GM21423 (cell line): ENCODE data around the gene RSRC1.
"Not testable (repeated sequence)": the region's sequence is repeated elsewhere in the genome, so short reads cannot be mapped to it uniquely, and the experiment has no call there.

Source experiments
- ATAC-seq: cut with Tn5 transposase; IDR thresholded peaks from one replicate; pipeline ENCODE4 v1.9.1; 2021; ENCODE audit warnings: mild to moderate bottlenecking, moderate library complexity; ENCODE audit not compliant: unreplicated experiment

The RSRC1 gene

DNA sequence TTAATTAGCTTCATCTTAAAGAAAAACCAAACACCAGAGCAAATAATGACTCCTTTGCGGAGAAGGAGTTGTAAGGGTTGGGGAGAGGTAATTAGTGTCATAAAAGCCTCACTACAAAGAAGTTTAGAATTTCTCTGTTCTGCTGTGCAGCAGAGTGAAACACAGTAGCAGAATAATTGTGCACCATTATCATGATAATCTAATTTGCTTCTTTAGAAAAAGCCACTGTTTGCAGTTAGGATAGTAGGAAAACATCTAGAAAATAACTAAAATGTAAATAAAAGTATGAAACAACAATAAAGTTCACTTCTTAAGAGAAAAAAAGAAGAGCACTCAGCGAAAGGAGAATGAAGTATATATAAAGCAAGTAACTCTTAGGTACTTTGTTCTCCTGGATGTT, 9.2 kb upstream of the RSRC1 start:
- ATAC-seq: no peak

DNA sequence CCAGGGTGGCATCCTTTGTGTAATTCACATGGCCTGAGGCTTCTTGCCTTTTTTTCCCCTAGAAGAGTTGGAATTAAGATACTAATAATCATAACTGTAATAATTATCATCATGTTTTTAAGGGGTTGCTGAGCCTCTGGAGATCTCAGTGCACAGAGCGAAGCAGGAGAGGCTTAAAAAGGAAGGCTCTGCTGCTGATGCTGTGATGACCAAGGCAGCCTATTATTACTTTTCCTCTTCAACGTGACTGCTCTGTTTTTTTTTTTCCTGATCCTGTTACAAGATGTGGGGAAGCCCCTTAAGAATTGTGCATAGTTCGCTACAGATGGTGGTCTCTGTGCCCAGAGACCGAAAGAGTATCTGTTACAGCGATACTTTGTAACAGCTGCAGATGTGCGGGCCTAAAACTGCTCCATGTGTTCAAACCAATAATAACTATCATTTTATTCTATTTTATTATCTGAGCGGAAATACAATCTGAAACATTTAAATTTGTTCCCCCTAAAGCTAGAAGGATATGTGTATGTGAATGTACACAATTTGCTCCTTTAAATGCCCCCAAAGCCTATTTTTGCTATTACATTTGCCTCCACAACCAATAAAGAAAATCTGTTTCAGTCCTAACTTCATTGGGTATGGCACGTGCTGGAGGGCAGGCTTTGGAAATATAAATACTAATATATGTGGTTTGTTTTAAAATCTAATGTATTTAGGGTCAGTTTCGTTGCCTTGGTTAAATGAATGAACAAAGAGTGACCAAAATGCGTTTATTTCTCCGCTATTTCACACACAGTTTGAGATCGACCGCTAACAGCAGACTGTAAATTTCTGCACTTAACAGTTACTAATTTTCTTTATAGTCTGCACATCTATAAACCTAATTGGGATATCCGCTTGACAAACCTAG, 8.3 kb upstream of the RSRC1 start:
- no peak for ATAC-seq

- ATAC-seq: no peak
Measured at GRCh38 chr3:158102242-158103080, 7.4 kb upstream of the RSRC1 start.

- ATAC-seq: no peak
Measured at GRCh38 chr3:158103081-158103886, 6.6 kb upstream of the RSRC1 start.

DNA sequence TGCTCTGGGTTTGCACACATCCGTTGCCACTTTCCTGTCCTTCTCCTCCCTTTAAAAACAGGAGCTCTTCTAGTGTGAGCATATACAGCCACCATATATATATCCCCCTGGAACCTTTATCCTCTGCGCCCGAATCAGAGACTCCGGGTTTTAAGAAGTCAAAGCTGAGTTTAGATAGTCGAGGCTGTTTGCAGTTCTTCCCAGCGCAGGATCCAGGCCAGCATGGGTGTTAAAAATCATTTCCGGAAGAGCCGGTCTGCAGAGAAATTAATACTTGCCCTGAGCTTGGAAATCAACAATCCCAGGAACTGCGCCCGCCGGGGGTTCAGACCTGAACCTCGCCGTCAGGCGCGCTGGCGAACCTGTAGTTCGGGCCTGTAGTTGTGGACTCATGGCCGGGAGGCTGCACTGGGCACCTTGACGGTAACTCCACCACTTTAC, 6.0 kb upstream of the RSRC1 start:
- ATAC-seq: no peak

DNA sequence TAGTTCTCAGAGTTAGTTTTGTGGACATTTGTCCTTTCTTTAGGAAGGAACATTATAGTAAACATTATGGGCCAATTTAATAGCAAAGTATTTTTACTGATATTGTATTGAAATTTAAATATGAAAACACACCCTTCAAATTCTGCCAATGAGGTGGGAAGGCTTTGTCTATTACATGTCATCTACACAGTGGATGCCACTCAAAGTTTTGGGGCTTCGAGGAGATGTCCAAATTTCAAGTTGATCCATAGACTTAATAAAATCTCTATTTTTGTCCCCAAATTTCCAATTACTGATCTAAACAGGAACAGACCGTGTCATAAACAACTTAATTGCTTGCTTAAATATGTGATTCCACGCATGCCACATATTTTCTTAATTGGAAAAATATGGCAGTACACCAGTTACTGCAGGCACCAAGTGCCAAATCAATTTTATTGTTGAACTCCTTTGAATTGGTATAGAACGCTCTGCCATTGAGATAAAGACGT, 5.4 kb upstream of the RSRC1 start:
- no peak for ATAC-seq

DNA sequence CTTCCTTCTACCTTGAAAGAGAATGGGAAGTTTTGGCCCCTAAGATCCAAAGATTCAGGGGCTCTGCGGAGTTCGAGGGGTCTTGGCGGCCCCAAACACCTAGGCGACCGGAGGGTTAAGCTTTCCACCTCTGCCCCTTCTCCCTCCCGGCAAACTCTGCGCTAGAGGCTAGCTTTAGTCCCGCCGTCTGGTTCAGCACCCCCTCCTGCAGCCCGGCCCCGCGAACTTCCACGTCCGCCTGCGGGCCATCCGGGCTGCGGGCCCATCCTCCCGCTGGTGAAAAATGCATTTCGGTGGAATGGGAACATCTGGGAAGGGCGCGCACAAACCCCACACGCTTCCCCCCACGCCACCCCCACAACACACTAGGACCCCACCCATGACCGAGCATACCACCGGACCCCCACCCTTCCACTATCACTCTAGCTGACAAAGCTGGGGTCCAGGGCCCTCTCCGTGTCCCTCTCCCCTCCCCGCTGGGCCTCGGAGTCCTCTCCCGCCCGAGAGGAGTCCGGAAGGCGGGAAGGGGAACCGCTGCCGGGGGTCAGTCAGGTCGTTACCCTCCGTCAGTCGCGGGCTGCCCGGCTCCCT, 4.7 kb upstream of the RSRC1 start:
- no peak for ATAC-seq

DNA sequence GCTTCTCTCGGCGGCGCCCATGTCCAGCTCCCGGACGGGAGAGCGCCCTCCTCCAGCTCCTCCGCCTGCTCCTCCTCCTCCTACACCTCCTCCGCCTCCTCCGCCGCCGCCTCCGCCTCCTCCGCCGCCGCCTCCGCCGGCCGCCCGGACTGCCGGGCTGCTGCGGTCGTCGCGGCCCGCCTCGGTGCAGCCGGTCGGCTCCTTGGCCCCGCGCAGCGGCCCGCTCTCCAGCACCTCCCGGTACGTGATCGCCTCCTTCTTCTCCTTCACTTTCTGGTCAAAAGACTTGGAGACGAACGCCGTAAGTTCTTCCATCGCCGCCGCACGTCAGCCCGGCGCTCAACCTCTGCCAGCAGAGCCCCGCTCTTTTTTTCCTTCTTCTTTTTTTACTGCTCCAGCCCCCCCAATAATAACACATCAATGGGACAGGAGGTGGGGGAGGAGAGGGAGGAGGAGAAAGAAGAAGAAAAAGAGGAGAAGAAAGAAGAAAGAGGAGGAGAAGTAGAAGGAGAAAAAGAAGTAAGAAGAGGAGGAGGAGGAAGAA, 4.1 kb upstream of the RSRC1 start:
- no peak for ATAC-seq

GRCh38 chr3:158106766-158107471, 3.0 kb upstream of the RSRC1 start:
- no peak for ATAC-seq

- no peak for ATAC-seq
Measured at GRCh38 chr3:158107605-158108444, 2.1 kb upstream of the RSRC1 start.

- no peak for ATAC-seq
Measured at GRCh38 chr3:158108445-158108985, 1.4 kb upstream of the RSRC1 start.

DNA sequence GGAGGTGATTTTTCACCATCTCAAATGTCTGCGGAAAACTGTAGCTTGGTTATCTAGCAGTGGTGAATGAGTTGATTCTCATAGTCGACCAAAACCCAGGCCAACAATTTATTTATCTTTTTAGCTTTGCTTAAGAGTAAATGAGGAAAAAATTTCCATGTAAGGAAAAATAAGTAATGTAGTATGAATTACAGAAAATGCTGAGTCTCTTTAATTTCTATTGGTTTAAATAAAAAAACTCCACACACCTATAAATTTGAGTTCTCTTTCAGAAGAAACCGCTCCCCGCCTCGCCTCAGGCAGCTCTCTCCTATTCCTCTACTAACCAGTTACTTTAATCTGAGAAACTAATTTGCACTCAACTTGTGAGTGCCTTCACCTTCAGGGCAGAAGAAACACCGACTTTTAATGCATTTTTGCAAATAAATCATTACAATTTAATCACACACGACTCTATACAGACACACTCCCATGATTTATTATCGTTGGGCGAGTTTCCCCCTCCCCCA, 540 bp upstream of the RSRC1 start:
- peak; percentile 5 for ATAC-seq

GRCh38 chr3:158110658-158111018, 749 bp downstream of the RSRC1 start:
- ATAC-seq: peak; percentile 1

DNA sequence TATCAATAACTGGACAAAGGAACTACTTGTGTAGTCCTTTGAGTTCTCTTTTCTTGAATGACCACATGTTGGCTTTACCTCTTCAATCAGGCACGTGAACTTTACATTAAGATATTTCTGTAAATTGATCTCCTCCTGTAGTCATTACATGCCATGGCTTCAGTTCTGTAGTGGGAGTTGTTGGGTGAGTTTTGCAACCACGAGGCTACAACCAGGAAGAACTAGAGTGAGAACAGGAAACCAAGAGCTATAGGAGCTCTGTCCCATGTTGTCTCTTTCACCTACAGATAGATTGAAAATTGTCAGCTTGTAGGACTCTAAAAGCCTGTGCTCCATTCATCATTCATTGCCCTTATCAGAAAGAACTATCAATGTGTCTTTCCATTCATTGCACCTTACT, 2.0 kb downstream of the RSRC1 start:
- ATAC-seq: no peak

GRCh38 chr3:158113595-158113994, 3.7 kb downstream of the RSRC1 start:
- not testable (repeated sequence) for ATAC-seq

- ATAC-seq: no peak
Measured at GRCh38 chr3:158120330-158120729, 10.4 kb downstream of the RSRC1 start.

DNA sequence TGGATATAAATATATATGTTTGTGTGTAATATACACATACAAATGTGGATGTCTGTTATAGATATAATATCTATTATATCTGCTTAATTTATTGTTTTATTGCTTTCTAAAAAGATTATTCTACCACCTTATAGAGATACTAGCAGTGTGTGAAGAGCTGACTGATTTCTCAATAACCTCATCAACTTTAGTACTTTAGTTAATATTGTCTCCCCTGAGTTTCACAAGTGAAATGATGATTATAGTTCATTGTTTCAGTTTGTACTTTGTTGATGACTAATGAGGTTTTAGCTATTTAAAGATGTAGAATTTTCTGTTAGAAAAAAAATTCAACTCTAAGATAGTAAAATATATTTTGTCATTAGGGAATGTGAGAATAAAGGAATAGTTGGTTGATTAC, 11.4 kb downstream of the RSRC1 start:
- ATAC-seq: peak; percentile 70

- ATAC-seq: not testable (repeated sequence)
Measured at GRCh38 chr3:158122721-158123120, 12.8 kb downstream of the RSRC1 start.
